Measurements from ENCODE around the gene HJV.

HJV gene

DNA sequence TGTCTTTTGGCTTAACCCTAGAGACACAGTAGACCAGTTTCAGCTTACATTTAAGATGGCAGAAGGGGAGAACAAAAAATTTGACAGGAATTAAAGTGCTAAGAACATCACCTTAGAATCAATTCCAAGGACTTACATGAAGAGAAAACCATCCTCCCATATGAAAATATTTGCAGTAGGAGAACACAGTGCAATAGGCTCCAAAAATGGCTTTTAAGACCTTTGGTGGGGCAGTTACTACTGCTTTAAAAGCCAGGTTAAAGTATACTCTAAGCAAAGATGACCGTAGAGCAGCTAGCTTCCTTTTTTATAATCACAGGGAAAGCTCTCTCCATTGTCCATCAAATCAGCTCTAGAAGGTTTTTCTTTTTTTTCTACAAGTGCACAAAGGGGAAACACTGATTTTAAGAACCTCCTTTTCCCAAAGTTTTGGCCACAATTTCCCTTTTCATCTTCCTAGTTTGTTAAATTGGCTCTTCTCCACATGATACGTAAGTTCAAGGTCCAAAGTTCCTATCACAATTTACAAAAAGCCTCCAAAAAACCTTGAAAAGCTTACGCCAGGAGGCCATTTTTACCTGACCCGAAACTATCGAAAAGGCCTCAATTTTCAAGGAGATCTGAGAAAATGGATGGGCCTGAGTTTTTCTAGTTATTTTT lies 28.4 kb downstream of the HJV start:
- DNase-seq (ENCODE audit: low read depth) = no peak

GRCh38 chr1:145992502-145992936 lies 29.0 kb downstream of the HJV start:
- no peak for DNase-seq (ENCODE audit: low read depth)

GRCh38 chr1:145991735-145992412 lies 29.7 kb downstream of the HJV start:
- DNase-seq (ENCODE audit: low read depth) = no peak

GRCh38 chr1:145990249-145990855 lies 31.2 kb downstream of the HJV start:
- no peak for DNase-seq (ENCODE audit: low read depth)

DNA sequence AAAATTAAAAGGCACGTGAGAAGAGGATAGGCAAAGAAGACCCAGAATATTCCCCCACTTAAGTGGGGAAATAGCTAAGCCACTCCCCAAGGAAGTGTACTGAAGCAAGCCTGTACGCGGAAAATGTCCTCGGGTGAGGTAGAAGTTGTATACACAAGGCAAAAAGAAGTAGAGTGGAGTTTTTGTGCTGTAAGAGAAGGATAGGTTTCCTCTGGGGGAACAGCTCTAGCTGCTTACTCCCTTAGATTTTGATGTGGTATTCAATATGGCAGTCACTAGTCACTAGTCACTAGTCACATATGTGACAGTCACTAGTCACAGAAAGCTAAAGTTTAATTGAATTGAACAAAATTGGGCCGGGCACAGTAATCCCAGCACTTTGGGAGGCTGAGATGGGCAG lies 32.8 kb downstream of the HJV start:
- DNase-seq (ENCODE audit: low read depth) = no peak

GRCh38 chr1:145987926-145988325 lies 33.6 kb downstream of the HJV start:
- DNase-seq (ENCODE audit: low read depth) = no peak

DNA sequence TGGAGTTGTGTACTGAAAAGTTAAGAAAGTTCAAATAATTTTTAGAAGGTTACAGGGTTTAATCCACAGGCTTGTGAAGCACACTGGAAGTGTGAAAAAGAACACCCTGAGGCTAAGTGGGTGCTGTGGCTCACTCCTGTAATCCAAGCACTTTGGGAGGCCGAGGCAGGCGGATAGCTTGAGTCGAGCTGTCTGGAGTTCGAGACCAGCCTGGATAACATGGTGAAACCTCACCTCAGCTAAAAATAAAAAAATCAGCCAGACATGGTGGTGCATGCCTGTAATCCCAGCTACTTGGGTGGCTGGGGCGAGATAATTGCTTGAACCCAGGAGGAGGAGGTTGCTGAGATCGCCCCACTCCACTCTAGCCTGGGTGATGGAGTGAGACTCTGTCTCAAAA lies 35.0 kb downstream of the HJV start:
- no peak for DNase-seq (ENCODE audit: low read depth)

DNA sequence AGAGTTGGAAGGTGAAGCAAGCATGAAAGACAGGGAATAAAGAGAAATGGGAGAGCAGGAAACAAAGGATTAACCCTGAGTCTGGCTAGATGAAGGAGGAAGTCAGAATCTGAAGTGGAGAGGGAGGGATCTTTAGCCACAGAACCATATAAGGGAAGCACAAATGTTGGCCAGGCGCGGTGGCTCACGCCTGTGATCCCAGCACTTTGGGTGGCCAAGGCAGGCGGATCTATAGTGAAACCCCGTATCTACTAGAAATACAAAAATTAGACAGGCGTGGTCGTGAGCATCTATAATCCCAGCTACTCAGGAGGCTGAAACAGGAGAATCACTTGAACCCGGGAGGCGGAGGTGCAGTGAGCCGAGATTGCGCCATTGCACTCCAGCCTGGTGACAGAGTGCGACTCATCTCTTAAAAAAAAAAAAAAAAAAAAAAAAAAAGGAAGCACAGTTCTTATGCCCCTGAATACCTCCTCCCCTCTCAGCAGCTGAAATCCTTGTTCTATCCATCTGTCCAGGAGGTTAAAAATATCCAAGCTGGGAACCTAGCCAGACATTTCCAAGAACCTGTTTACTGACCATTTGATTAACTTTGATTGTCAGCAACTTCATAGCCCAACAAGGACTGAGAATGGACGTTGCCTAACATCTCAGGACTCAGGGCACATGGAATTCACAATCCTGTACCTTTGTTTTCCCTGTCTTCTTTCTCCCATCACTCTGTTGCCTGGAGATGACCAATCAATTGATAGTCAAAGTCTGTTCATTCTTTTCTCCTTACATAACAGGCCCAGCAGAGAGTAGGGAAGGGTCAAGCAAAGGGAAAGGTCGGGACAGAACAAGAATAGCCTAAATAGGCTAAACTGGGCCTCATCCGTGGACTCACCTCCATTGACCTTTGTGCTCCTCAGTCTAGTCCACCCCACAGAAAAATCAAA lies 35.8 kb downstream of the HJV start:
- no peak for DNase-seq (ENCODE audit: low read depth)

DNA sequence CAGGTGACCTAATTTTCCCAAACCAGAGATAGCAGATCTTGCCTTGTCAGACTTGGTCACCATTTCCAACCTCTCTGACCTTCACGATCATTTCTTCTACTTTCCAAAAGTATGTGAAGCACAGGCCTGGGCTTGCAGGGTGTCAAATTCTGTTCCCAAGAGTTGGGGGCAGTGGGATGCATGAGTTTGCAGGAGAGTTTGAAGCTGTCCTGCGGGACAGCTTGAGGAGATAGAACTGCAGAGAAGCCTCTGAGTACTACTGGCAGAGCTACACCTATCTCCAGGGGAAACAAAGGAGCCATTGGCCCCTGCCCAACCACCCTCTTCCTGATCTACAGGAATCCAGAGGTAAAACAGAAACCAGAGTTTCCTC lies 36.4 kb downstream of the HJV start:
- no peak for DNase-seq (ENCODE audit: low read depth)

- DNase-seq (ENCODE audit: low read depth) = no peak
Observed at GRCh38 chr1:145983960-145984830, 37.3 kb downstream of the HJV start.

GRCh38 chr1:145983206-145983675 lies 38.3 kb downstream of the HJV start:
- DNase-seq (ENCODE audit: low read depth) = no peak

DNA sequence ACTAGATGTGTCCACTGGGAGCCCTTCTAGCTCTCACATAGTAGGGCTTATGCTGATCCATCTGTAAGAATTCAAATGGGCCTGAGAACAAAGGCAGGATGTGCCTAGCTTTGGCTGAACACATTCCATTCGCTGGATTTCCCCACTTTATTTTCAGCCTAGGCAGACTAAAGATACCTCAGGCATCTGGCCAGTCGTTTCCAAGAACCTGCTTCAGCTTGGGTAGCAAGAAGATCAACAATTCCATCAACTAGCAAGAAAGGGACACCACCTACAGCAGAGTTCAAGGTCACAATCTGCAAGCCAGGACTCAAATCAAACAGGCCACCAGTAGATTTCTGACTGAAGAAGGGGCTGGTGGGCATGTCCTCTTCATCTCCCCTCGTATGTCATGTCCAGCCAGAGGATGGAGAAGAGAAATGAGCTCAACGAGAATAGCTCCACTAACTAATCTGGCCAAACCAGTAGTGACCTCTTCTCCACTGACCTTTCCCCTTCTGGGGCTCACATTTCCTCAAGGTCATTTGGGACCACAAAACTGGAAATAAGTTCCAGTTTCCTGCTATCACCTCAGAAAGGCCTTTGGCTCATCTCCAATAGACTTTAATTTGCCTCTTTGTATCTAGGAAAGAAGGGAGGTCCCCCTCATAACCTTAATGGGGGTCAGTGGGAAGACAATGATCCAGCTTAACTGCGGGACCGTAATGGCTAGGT lies 39.4 kb downstream of the HJV start:
- DNase-seq (ENCODE audit: low read depth) = no peak

DNA sequence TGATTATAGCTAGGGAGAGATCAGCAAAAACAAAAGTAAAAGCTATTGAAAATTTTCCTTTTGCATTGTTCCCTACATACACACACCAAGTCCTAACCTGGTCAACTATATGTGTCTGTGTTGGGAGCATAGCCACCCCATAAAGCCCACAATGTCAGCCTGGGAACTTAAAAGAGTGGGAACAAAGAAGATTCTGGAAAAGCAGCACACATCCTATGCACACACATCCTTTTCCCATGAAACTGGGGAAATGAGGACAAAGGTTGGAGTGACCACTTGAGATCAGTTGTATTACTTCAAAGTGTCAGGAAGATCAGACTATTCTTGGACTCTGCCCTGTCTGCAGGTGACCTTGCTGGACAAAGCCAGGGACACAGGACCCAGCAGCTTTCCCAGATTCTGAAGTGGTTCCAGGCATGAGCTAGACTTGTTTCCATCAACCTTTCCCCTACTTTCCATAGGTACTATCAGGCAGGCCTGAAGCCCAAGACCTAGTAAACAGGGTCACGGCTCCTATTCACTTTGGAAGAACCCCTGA lies 41.0 kb downstream of the HJV start:
- no peak for DNase-seq (ENCODE audit: low read depth)

- DNase-seq (ENCODE audit: low read depth) = no peak
Observed at GRCh38 chr1:145979746-145980456, 41.6 kb downstream of the HJV start.

- peak; percentile 55 for DNase-seq (ENCODE audit: low read depth)
Observed at GRCh38 chr1:145978854-145979745, 42.4 kb downstream of the HJV start.

DNA sequence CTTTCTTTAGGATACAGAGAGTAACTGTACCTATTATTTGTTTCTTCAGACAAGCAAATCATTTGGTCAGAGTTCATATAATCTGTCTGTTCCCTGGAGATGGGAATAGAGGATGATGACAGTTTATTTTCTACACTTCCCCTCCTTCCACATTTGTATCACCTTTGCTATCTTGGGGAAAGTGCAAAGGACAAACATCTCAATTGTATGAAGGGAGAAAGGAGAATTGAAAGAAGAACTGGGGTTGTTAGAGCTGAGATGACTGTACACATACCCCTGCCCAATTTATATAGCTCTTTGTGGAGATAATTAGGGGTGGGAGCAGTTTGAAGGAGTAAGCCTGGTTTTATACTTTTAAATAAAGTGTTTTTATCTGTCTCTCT lies 43.1 kb downstream of the HJV start:
- DNase-seq (ENCODE audit: low read depth) = no peak

DNA sequence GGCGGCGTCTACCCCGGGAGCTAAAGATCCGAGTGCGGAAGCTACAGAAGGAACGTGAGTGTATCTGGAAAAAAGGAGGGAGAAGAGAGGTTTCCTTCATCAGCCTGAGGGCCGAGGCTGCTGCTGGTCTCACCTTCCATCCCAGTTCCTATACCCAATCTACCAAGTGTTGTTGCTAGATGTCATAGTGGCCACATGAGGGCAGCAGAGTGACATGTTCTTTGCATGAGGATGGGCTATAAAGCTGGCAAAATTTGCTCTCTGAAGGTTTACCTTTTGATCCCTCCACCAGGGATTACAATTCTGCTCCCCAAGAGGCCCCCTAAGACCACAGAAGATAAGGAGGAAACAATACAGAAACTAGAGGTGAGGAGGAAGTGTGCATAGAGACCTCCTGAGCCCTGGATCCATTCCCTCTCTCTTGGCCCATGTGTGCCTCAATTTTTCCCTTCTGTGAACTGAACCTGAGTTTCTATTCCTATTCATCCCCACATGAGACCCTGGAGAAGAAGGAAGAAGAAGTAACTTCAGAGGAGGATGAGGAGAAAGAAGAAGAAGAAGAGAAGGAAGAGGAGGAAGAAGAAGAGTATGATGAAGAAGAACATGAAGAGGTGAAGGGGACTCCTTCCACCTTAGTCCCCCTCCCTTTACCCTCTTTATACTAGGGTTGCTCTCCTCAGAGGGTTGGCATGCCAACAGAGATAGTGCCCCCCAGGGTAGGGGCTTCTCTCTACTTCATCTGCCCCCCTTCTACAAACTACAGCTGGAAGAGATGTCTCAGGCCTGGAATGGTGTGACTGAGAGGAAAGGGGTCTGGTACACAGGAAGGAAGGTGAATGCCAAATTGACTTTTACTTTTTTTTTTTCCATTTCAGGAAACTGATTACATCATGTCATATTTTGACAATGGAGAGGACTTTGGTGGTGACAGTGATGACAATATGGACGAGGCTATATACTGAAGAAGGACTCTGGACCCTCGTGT lies 43.8 kb downstream of the HJV start:
- no peak for DNase-seq (ENCODE audit: low read depth)
